ENCODE measurements around the gene RNMT.

Gene RNMT

DNA sequence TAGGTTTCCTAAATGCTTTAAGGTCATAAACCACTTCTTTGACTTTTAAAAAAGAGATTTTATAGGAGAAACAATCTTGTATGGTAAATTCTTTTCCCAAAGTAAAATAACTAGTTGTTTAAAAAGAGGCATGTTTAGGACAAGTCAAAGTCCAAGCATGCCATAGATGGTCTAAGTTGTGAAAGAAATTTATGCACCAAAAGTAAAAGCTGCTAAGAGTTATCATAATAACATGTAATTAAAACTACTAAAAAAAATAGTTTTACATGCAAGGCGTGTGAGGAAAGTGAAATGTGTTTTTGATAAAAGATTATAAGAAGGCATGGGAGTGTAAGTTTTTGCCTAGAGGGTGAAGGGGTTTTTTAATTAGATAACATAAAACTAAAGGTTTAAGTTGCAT is 22.6 kb upstream of the RNMT start:
- Histone ChIP-seq H3K36me3 (ENCODE audit: control insufficient read depth, insufficient read depth, low read length) (peaks cover 7% of the 10 kb centered on the region), H3K4me1 (ENCODE audit: control insufficient read depth, insufficient read depth, low read length) (no peaks in the 10 kb centered on the region), H3K27ac (ENCODE audit: insufficient read depth, low read depth, low read length, poor library complexity, severe bottlenecking) (no peak overlapping the region), H3K9me3 (ENCODE audit: control insufficient read depth, low read length) (peaks cover 5% of the 10 kb centered on the region), H3K4me3 (ENCODE audit: insufficient read depth, low read depth, low read length) (no peak overlapping the region), H3K27me3 (ENCODE audit: control insufficient read depth, insufficient read depth, low read length, poor library complexity, severe bottlenecking) (no peaks in the 10 kb centered on the region)
- WGBS, 2 experiments: 100% methylated on average over 1 of the region's 1 CpG; no CpG with 5 or more reads in 1 of the 2 experiments

DNA sequence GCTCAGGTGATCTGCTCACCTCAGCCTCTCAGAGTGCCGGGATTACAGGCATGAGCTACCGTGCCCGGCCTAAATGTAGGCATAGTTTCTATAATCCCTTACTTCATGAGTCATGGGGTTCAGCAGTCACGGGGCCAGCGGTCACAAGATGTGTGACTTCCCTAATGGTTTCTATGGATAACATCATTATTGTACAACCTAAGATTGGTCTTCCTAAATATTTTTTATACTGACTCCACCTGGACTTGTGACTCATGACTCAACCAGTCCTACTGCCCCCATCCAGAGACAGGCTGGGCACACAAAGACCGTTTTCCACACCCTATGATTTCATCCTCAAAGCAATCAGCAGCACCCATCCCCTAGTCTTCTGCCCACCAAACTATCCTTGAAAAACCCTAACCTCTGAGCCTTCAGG is 16.1 kb upstream of the RNMT start:
- 88 to 90% methylated on average over 6 of the region's 6 CpGs for WGBS, 2 experiments
- Histone ChIP-seq H3K27ac (ENCODE audit: insufficient read depth, low read depth, low read length, poor library complexity, severe bottlenecking) (no peak overlapping the region), H3K27me3 (ENCODE audit: control insufficient read depth, insufficient read depth, low read length, poor library complexity, severe bottlenecking) (no peaks in the 10 kb centered on the region), H3K4me1 (ENCODE audit: control insufficient read depth, insufficient read depth, low read length) (no peaks in the 10 kb centered on the region), H3K4me3 (ENCODE audit: insufficient read depth, low read depth, low read length) (no peak overlapping the region), H3K9me3 (ENCODE audit: control insufficient read depth, low read length) (no peaks in the 10 kb centered on the region), H3K36me3 (ENCODE audit: control insufficient read depth, insufficient read depth, low read length) (peaks cover 4% of the 10 kb centered on the region)

DNA sequence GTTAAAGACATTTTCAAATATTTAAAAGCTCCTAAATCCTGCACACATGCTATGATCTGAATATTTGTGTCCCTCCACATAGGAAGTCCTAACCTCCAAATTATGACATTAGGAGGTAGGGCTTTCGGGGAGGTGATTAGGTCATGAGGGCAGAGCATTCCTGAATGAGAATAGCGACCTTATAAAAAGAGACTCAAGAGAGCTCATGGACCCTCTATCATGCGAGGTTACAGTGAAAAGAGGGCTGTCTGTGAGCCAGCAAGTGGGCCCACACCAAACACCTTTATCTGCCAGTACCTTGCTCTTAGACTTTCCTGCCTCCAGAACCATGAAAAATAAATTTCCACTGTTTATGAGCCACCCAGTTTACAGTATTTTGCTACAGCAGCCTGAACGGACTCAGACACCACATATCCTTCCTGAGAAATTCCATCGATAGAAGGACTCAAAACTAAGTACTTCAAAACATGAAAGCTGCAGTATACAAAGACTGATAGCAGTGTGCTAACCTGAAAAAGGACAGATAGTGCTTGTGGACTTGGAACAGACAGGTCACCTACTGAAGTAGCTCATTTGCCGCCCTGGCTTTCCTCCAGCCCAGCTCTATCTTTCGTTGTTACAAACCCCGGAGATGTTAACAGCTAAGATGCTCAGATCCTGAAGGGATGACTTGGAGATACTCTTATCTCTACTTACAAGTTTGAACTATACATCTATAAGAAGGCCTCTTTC is 13.9 kb upstream of the RNMT start:
- Histone ChIP-seq H3K9me3 (ENCODE audit: control insufficient read depth, low read length) (no peaks in the 10 kb centered on the region), H3K36me3 (ENCODE audit: control insufficient read depth, insufficient read depth, low read length) (no peaks in the 10 kb centered on the region), H3K4me1 (ENCODE audit: control insufficient read depth, insufficient read depth, low read length) (no peaks in the 10 kb centered on the region), H3K4me3 (ENCODE audit: insufficient read depth, low read depth, low read length) (no peak overlapping the region), H3K27me3 (ENCODE audit: control insufficient read depth, insufficient read depth, low read length, poor library complexity, severe bottlenecking) (no peaks in the 10 kb centered on the region), H3K27ac (ENCODE audit: insufficient read depth, low read depth, low read length, poor library complexity, severe bottlenecking) (no peak overlapping the region)
- WGBS, 2 experiments: 77% methylated on average over 8 of the region's 8 CpGs

DNA sequence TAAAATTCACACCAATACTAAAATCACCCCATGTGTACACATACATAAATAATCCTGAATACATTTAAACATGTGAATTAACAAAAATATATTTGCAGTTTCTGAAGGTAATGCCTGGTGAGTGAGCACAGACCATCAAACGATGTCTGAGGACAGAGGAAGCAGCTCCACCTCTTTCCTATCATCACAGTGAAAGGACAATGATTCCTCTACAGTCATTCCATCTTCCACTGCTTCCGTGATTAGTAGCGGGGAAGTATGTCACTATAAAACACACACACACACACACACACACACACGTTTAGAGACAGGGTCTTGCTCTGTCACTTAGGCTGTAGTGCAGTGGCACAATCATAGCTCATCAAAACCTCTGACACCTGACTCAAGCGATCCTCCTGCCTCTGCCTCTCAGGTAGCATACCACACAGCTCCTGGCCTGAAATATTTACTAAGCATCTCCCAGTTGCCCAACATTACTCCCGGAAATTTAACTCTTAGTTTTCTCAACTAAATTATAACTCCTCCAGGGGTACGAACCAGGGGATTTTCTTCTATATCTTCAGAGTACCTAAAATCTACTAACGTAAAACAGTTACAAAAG is 12.9 kb upstream of the RNMT start:
- H3K27ac ChIP-seq (ENCODE audit: insufficient read depth, low read depth, low read length, poor library complexity, severe bottlenecking): no peak overlapping the region
- WGBS, 2 experiments: 84 to 85% methylated on average over 8 of the region's 8 CpGs
- H3K4me3 ChIP-seq (ENCODE audit: insufficient read depth, low read depth, low read length): no peak overlapping the region
- H3K36me3 ChIP-seq (ENCODE audit: control insufficient read depth, insufficient read depth, low read length): no peaks in the 10 kb centered on the region
- H3K9me3 ChIP-seq (ENCODE audit: control insufficient read depth, low read length): no peaks in the 10 kb centered on the region
- H3K27me3 ChIP-seq (ENCODE audit: control insufficient read depth, insufficient read depth, low read length, poor library complexity, severe bottlenecking): no peaks in the 10 kb centered on the region
- H3K4me1 ChIP-seq (ENCODE audit: control insufficient read depth, insufficient read depth, low read length): no peaks in the 10 kb centered on the region

DNA sequence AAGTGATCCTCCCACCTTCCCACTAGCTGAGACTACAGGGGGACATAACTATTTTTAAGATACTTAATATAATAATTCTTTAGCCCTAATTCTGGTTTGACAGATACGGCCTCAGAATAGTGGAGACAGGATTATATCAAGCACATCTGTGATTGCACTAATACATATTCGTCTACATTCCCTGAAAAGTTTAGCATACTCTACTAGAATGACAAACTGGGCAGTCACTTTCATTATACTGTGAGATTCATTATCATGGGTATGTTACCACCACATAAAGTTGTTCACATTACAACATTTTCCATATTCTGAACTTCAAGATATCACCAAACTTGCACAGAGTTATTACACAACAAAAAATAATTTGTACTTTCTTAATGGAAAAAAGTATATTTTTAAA is 11.1 kb upstream of the RNMT start:
- no peaks in the 10 kb centered on the region for H3K36me3 ChIP-seq (ENCODE audit: control insufficient read depth, insufficient read depth, low read length)
- no peaks in the 10 kb centered on the region for H3K27me3 ChIP-seq (ENCODE audit: control insufficient read depth, insufficient read depth, low read length, poor library complexity, severe bottlenecking)
- H3K27ac ChIP-seq (ENCODE audit: insufficient read depth, low read depth, low read length, poor library complexity, severe bottlenecking): no peak overlapping the region
- H3K9me3 ChIP-seq (ENCODE audit: control insufficient read depth, low read length): no peaks in the 10 kb centered on the region
- WGBS, 2 experiments: 98 to 100% methylated on average over 2 of the region's 2 CpGs
- H3K4me1 ChIP-seq (ENCODE audit: control insufficient read depth, insufficient read depth, low read length): no peaks in the 10 kb centered on the region
- no peak overlapping the region for H3K4me3 ChIP-seq (ENCODE audit: insufficient read depth, low read depth, low read length)

DNA sequence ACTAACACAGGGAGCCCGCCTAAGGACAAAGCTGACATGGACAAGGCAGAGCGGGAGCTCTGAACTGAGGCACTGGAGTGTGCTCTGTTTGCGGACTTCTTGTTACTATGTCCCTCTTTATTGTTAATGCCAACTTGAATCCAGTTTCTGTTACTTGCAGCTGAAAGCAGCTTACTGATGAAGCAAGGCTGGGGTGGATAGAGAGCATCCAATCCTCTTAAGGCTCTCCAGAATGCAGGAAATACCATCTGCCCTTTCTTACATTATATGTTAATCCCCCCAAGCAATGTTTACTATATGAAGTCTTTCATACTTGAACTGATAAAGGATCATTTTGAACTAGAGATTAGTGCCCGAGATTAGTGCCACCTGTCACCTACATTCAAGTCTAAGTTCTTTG is 9.6 kb upstream of the RNMT start:
- Histone ChIP-seq H3K36me3 (ENCODE audit: control insufficient read depth, insufficient read depth, low read length) (no peaks in the 10 kb centered on the region), H3K4me1 (ENCODE audit: control insufficient read depth, insufficient read depth, low read length) (no peaks in the 10 kb centered on the region), H3K27ac (ENCODE audit: insufficient read depth, low read depth, low read length, poor library complexity, severe bottlenecking) (no peak overlapping the region), H3K4me3 (ENCODE audit: insufficient read depth, low read depth, low read length) (no peak overlapping the region), H3K27me3 (ENCODE audit: control insufficient read depth, insufficient read depth, low read length, poor library complexity, severe bottlenecking) (no peaks in the 10 kb centered on the region), H3K9me3 (ENCODE audit: control insufficient read depth, low read length) (no peaks in the 10 kb centered on the region)
- WGBS, 2 experiments: 92 to 94% methylated on average over 4 of the region's 4 CpGs

DNA sequence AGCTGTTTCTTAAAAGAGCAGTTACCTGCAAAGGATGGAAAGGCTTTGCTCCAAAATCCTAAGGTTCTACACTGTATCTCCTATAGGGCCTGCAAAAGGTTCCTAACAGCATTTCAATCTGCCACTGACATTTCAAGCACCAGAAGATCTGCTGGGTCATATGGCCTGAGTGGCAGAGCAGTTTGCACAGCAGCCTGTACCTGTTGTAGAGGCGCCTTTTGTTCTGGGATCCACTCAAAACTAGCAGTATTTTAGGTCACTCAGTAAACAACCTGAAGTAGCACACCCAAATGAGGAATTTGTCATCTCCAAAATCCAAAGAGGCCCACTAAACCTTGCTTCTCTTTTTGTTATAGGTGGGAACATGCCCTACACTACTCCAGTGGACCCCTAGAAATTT is 6.3 kb upstream of the RNMT start:
- Histone ChIP-seq H3K4me3 (ENCODE audit: insufficient read depth, low read depth, low read length) (no peak overlapping the region), H3K36me3 (ENCODE audit: control insufficient read depth, insufficient read depth, low read length) (no peaks in the 10 kb centered on the region), H3K4me1 (ENCODE audit: control insufficient read depth, insufficient read depth, low read length) (no peaks in the 10 kb centered on the region), H3K27ac (ENCODE audit: insufficient read depth, low read depth, low read length, poor library complexity, severe bottlenecking) (no peak overlapping the region), H3K9me3 (ENCODE audit: control insufficient read depth, low read length) (no peaks in the 10 kb centered on the region), H3K27me3 (ENCODE audit: control insufficient read depth, insufficient read depth, low read length, poor library complexity, severe bottlenecking) (no peaks in the 10 kb centered on the region)
- 85 to 91% methylated on average over 1 of the region's 1 CpG for WGBS, 2 experiments

DNA sequence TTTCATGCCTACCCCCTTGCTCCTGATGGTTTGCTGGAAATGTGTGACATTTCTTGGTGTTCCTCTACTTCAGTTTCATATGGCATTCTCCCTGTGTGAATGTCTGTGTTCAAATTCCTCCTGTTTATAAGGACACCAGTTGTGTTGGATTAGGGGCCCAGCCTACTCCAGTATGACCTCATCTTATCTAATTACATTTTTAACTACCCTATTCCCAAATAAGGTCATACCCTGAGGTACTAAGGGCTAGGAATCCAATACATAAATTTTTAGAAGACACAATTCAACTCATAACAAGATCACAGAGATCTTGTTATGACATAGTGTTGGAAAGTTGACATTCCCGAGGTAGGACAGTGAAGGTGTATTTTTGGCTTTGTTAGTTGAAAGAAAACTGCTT is 5.6 kb upstream of the RNMT start:
- H3K27me3 ChIP-seq (ENCODE audit: control insufficient read depth, insufficient read depth, low read length, poor library complexity, severe bottlenecking): no peaks in the 10 kb centered on the region
- H3K36me3 ChIP-seq (ENCODE audit: control insufficient read depth, insufficient read depth, low read length): no peaks in the 10 kb centered on the region
- H3K4me3 ChIP-seq (ENCODE audit: insufficient read depth, low read depth, low read length): no peak overlapping the region
- 88% methylated on average over 1 of the region's 1 CpG; no CpG with 5 or more reads in 1 of the 2 experiments for WGBS, 2 experiments
- no peaks in the 10 kb centered on the region for H3K9me3 ChIP-seq (ENCODE audit: control insufficient read depth, low read length)
- H3K4me1 ChIP-seq (ENCODE audit: control insufficient read depth, insufficient read depth, low read length): no peaks in the 10 kb centered on the region
- H3K27ac ChIP-seq (ENCODE audit: insufficient read depth, low read depth, low read length, poor library complexity, severe bottlenecking): no peak overlapping the region

DNA sequence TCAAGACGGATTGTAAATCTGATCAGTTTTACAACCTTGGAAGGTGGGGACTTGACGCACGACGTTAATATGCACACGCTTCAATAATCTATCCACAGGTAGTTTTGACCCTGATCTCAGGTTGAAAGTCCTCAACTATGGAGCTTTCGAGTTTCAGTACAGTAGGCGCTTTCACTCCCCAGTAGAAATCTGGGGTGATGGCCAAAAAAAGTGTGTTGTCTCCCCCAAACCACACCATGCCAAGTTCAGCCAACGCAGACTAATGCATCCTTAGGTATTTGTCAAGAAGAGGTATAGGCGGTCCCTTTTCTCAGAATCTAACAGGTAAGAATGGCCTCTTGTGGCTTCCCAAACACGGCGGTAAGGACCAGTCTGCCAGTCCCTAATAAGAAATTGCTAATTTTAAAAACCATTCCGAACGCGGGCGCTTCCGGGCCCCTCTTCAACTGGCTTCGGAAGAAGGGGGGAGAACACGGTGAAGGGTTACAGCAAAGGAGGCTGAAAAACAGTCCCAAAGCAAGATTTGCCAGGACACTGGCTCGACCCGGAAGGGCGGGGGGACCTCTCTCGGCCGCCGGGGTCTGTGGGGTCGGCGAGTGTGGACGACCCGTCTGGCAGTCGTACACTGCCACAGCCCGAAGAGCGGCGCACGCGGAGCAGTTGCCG is 774 bp upstream of the RNMT start:
- no peaks in the 10 kb centered on the region for H3K9me3 ChIP-seq (ENCODE audit: control insufficient read depth, low read length)
- H3K27me3 ChIP-seq (ENCODE audit: control insufficient read depth, insufficient read depth, low read length, poor library complexity, severe bottlenecking): no peaks in the 10 kb centered on the region
- H3K36me3 ChIP-seq (ENCODE audit: control insufficient read depth, insufficient read depth, low read length): no peaks in the 10 kb centered on the region
- peaks cover 3% of the 10 kb centered on the region for H3K4me1 ChIP-seq (ENCODE audit: control insufficient read depth, insufficient read depth, low read length)
- WGBS, 2 experiments: 8 to 10% methylated on average over 35 of the region's 35 CpGs
- H3K4me3 ChIP-seq (ENCODE audit: insufficient read depth, low read depth, low read length): peak overlapping the region; percentile 96
- no peak overlapping the region for H3K27ac ChIP-seq (ENCODE audit: insufficient read depth, low read depth, low read length, poor library complexity, severe bottlenecking)

DNA sequence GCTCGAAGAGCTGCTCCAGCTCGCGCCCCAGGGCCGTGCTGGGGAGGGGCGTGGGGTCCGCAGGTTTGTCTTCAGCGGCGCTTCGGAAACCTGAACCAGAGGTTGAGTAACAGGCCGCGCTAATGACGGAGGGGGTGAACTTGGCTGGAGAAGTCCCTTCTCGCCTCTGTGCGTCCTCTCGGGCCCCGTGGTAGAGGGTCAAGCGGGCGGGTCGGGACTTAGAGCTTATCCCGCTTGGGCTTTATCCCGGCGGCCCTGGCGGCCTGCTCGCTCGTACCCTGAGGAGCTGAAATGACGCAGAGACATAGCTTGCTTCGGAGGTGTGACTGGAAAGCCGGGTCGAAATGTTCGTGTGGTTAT is 479 bp downstream of the RNMT start:
- no peaks in the 10 kb centered on the region for H3K9me3 ChIP-seq (ENCODE audit: control insufficient read depth, low read length)
- WGBS, 2 experiments: 1% methylated on average over 30 of the region's 30 CpGs
- H3K4me1 ChIP-seq (ENCODE audit: control insufficient read depth, insufficient read depth, low read length): peaks cover 3% of the 10 kb centered on the region
- H3K36me3 ChIP-seq (ENCODE audit: control insufficient read depth, insufficient read depth, low read length): no peaks in the 10 kb centered on the region
- peak overlapping the region; percentile 96 for H3K4me3 ChIP-seq (ENCODE audit: insufficient read depth, low read depth, low read length)
- peak overlapping the region; percentile 80 for H3K27ac ChIP-seq (ENCODE audit: insufficient read depth, low read depth, low read length, poor library complexity, severe bottlenecking)
- no peaks in the 10 kb centered on the region for H3K27me3 ChIP-seq (ENCODE audit: control insufficient read depth, insufficient read depth, low read length, poor library complexity, severe bottlenecking)

All from ectodermal cell (in vitro differentiated cells).